ENCODE results near the gene DMRT1.

DMRT1 gene

DNA sequence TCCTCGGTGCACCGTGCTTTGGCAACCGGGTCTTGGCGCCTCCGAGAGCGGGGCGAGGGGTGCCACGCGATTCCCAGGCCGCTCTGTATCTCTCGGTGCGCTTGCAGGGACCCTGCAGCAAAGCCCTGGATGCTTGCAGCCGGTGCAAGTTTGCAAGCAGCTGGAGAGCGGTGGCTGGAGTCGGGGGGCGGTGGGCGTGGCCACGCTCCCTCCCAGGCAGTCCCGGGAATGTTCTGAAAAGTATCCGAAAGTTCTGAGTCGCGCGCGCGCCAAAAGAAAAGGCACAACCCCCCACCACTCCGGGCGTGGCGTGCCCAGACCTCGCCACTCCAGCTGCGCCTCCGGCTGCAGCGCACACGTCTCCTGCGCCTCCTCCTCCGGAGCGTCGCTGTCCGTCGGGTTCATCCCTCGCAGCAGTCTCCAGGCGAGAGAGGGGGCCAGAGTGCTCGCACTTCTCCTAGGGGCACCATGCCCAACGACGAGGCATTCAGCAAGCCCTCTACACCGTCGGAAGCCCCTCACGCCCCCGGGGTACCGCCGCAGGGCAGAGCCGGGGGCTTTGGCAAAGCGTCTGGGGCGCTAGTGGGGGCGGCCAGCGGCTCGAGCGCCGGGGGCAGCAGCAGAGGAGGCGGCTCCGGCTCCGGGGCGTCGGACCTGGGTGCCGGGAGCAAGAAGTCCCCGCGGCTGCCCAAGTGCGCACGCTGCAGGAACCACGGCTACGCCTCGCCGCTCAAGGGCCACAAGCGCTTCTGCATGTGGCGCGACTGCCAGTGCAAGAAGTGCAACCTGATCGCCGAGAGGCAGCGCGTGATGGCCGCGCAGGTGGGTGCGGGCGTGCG, at the start of gene DMRT1:
TSS of gene DMRT1 (plus strand) at position 327 of the 839 bp plus-strand sequence. CDS start at position 469, 142 bp downstream.
- TF ChIP-seq CTCF (IDR thresholded peaks at IDR 0.05; ENCODE audit: low read depth, low read length) = no peak
- no peak for DNase-seq (ENCODE audit: extremely low read depth, low read depth)

DNA sequence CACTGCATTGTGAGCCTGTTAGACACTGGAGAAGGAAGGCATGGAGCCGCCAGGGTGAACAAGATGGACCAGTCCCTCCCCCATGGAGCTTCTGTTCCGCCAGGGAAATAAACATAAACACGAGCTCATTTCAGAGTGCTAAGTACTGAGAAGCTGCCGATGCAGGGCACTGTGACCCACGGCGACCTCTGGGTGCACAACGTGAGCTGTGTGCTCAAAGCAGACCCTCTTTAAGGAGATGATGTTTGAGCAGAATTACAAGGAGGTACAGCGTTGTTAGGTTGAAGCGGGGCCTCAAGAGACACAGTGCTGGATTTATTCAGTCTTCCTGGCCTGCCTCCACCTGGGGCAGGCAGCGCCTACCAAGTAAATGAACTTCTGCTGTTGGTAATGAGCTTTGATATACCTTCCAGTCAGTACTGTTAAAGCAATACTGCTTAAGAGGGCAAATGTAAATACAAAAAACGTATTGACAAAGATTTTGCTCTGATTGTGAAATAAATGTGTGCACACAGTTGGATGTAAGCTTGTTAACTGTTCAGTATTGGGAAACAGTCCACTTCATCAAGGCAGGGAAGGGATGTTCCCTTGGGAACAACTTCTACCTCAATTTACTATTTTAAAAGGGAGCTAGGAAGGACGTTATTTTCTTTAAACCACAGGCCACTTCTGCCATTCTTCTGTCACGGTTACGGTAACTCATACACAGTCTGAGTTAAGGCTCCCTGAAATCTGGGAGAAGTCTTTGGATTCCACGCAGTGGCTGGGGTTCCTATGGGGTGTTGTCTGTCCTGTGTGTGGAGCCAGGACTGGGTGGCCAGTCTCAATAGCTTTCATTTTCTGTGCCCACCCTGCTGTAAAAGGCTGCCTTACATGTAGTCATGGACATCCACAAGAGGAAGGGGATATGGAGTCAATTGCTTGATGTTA, 48.9 kb upstream of the DMRT1 start:
- no peak for DNase-seq (ENCODE audit: extremely low read depth, low read depth)
- no peak for TF ChIP-seq CTCF (IDR thresholded peaks at IDR 0.05; ENCODE audit: low read depth, low read length)

DNA sequence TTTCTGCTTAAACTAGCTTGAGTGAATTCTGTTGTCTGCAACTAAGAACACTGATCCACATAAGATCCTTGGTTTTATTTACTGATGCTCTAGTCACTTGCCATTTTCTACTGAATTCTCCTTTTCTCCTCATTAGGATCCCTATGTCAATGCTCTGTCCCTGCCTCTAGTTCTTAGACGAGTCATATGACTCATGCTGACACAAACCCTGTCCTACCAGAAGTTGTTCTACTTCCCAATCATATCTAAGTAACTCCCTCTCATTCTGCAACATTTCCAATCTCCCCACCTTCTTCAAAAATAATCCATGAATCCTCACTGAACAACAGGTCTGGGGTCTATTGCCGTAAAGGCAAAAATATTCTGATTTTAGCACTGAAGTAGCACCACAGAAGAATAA, 47.1 kb upstream of the DMRT1 start:
- no peak for DNase-seq (ENCODE audit: extremely low read depth, low read depth)
- TF ChIP-seq CTCF (IDR thresholded peaks at IDR 0.05; ENCODE audit: low read depth, low read length) = no peak

DNA sequence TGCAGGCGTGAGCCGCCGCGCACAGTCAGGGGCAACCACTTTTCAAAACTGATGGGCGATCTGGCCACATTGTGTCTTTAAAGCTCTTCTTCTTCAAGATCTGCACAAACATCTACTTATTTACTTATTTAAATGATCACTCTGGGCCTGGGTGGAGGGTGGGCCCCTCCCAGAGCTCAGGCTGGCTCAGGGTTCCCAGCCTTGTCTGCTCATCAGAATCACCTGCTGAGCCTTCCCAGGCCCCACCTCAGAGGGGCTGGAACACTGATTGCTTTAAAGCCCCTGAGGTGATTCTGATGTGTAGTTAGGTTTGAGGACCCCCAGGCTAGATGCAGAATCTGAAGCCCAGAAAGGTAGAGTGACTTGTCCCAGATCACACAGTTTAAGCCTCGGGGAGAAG, 45.6 kb upstream of the DMRT1 start:
- no peak for TF ChIP-seq CTCF (IDR thresholded peaks at IDR 0.05; ENCODE audit: low read depth, low read length)
- no peak for DNase-seq (ENCODE audit: extremely low read depth, low read depth)

- TF ChIP-seq CTCF (IDR thresholded peaks at IDR 0.05; ENCODE audit: low read depth, low read length) = no peak
- DNase-seq (ENCODE audit: extremely low read depth, low read depth) = no peak
These were observed 40.8 kb upstream of the DMRT1 start for GRCh38 chr9:800591-801150.

DNA sequence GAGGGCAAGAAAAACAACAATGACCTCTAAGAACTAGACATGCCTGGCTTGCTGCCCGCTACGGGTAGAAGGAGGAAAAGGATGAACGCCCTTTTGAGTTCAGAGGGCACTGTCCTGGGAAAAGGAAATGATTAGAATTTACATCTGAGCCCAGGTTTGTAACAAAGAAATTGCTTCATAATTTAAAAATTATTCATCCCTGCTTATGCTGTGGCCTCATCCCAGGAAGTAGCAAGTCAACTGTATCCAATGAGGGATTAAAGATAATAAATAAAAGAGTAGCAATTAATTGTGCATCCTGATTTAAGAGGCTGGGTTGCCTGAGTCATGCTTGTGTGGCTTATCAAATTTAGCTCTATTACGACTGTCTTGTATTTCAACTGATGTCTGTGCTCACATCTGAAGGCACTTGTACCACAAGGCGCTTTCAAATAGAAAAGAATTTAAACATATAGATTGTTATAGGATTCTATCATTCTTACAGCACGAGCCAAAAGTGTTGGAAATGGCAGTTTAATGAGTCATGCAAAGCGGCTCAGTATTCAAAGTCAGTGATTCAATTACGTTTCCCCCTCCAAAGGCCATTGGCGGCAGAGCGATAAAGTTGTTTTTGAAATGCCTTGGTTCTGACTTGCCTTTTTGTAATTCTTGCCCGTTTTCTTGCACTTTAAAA, 40.0 kb upstream of the DMRT1 start:
- DNase-seq (ENCODE audit: extremely low read depth, low read depth) = peak; percentile 12
- TF ChIP-seq CTCF (IDR thresholded peaks at IDR 0.05; ENCODE audit: low read depth, low read length) = no peak
